ENCODE data around the gene CRYBA4. TPM values are rescaled to one million over a fixed set of nuclear protein-coding genes. Genes with fewer than 3 reads are reported as not detected.

The CRYBA4 gene
- total RNA-seq, 1 experiment from 2014 or later = 0.52 TPM

GRCh38 chr22:26610996-26611395 lies 10.8 kb upstream of the CRYBA4 start:
- no peak overlapping the region for H3K27ac ChIP-seq (ENCODE audit: insufficient read length, low read depth, low read length)
- no peaks in the 10 kb centered on the region for H4K20me1 ChIP-seq (ENCODE audit: control insufficient read depth, insufficient read depth, insufficient read length)
- no peak overlapping the region for H4K5ac ChIP-seq (ENCODE audit: insufficient read length, low read depth, low read length)
- peaks cover 63 to 69% of the 10 kb centered on the region in 2 experiments for H3K4me1 Mint-ChIP-seq
- no peaks in the 10 kb centered on the region; a peak in 1 of 7 replicates for H3K36me3 Mint-ChIP-seq (ENCODE audit: insufficient read depth in 1 of 3, low read depth in 3 of 3)
- H2BK12ac ChIP-seq (ENCODE audit: insufficient read length, low read depth, low read length) = no peak overlapping the region
- no peak overlapping the region for H3K14ac ChIP-seq (ENCODE audit: insufficient read depth, low read length)
- no peak overlapping the region for H4K91ac ChIP-seq (ENCODE audit: insufficient read length, low read depth, low read length)
- no peak overlapping the region for H3K4ac ChIP-seq (ENCODE audit: low read depth, low read length)
- DNase-seq = no peak
- H2AFZ ChIP-seq (ENCODE audit: low read length) = no peak overlapping the region
- no peak overlapping the region for H2BK5ac ChIP-seq (ENCODE audit: insufficient read length, low read length)
- H4K8ac ChIP-seq (replicated peaks; ENCODE audit: insufficient read length, low read depth, low read length) = no peak overlapping the region
- H3K27ac Mint-ChIP-seq = no peak overlapping the region
- peaks cover 22% of the 10 kb centered on the region for H3K4me1 ChIP-seq (ENCODE audit: insufficient read depth, low read length)
- H3K23ac ChIP-seq (ENCODE audit: insufficient read length, low read depth, low read length) = no peak overlapping the region
- peaks cover 0 to 2% of the 10 kb centered on the region in 2 experiments; a peak in 1 of 5 replicates for H3K9me3 Mint-ChIP-seq
- no peak overlapping the region for H3K4me3 Mint-ChIP-seq
- no peak overlapping the region for H3K18ac ChIP-seq (ENCODE audit: insufficient read length, low read depth, low read length)
- H3K56ac ChIP-seq (ENCODE audit: insufficient read length, low read depth, low read length) = no peak overlapping the region
- no peak overlapping the region for H2BK15ac ChIP-seq (ENCODE audit: low read depth, low read length)
- WGBS (ENCODE audit: extremely low coverage, insufficient read length, low lambda C conversion rate) = no CpG with 5 or more reads among the region's 2 CpGs
- no peak overlapping the region for H2AK5ac ChIP-seq (ENCODE audit: insufficient read length, low read length)
- H2BK20ac ChIP-seq (ENCODE audit: low read depth, low read length, poor library complexity, severe bottlenecking) = no peak overlapping the region
- H3K4me2 ChIP-seq (ENCODE audit: insufficient read depth, insufficient read length, low read length) = no peak overlapping the region
- peaks cover 6% of the 10 kb centered on the region; the same call in 1 of the 2 replicates for H3K27me3 ChIP-seq (ENCODE audit: insufficient read depth, low read length)
- peaks cover 61% of the 10 kb centered on the region for H3K27me3 Mint-ChIP-seq (ENCODE audit: low read depth)
- no peaks in the 10 kb centered on the region for H3K9me3 ChIP-seq (ENCODE audit: control insufficient read depth, low read depth, low read length)
- TF ChIP-seq, protein P1, sequence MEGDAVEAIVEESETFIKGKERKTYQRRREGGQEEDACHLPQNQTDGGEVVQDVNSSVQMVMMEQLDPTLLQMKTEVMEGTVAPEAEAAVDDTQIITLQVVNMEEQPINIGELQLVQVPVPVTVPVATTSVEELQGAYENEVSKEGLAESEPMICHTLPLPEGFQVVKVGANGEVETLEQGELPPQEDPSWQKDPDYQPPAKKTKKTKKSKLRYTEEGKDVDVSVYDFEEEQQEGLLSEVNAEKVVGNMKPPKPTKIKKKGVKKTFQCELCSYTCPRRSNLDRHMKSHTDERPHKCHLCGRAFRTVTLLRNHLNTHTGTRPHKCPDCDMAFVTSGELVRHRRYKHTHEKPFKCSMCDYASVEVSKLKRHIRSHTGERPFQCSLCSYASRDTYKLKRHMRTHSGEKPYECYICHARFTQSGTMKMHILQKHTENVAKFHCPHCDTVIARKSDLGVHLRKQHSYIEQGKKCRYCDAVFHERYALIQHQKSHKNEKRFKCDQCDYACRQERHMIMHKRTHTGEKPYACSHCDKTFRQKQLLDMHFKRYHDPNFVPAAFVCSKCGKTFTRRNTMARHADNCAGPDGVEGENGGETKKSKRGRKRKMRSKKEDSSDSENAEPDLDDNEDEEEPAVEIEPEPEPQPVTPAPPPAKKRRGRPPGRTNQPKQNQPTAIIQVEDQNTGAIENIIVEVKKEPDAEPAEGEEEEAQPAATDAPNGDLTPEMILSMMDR (conservative IDR thresholded peaks at IDR 0.05) = no peak
- H2BK120ac ChIP-seq (ENCODE audit: low read depth, low read length, poor library complexity, severe bottlenecking) = no peak overlapping the region
- no peaks in the 10 kb centered on the region for H3K79me2 ChIP-seq (ENCODE audit: insufficient read depth, low read length)
- no peak overlapping the region for H3K9ac ChIP-seq (ENCODE audit: extremely low read depth, insufficient read length, low read length)
- H3T11ph ChIP-seq (ENCODE audit: low read length) = no peak overlapping the region
- no peaks in the 10 kb centered on the region for H3K79me1 ChIP-seq (ENCODE audit: insufficient read depth, low read depth, low read length, poor library complexity, severe bottlenecking)
- H3K23me2 ChIP-seq (ENCODE audit: insufficient read length, low read depth, low read length, poor library complexity, severe bottlenecking) = no peaks in the 10 kb centered on the region
